OCI-LY1 (cell line): ENCODE data around the gene CHN2.

ENCODE experiments used
- EZH2 ChIP-seq: fragments of 200-600 bp; sonication (generic), shearing (Covaris generic); IDR thresholded peaks from 2 replicates; pipeline ENCODE4 v1.8.0; 2017; ENCODE audit warnings: borderline replicate concordance, mixed run types, mild to moderate bottlenecking, antibody characterized with exemption, low read length, moderate library complexity, mixed read lengths
- TF ChIP-seq, protein P1 (sequence below): fragments of 200-600 bp; sonication (generic), shearing (Covaris generic); IDR thresholded peaks from 2 replicates; pipeline ENCODE4 v1.5.1; 2017; ENCODE audit warnings: mild to moderate bottlenecking, antibody characterized with exemption, low read length, moderate library complexity, mixed read lengths

DNA sequence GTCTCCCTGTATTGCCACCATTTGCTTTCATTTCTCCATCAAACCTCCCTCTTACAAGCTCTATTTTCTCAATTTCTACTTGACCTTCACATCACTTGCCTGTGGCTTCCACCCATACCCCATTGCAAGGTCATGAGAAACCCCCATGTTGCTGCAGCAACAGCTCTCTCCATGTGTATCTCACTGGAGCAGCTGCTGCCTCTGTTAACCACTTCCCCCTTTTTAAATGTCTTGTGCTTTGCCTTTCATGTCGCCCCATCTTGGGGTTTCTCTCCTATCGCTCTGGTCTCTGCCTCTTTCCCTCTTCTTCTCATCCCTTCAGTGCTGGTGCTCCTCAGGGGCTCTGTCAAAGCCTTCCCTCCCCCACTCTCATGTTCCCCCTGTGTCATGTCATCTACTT lies 148.8 kb downstream of the CHN2 start:
- TF ChIP-seq, protein P1, sequence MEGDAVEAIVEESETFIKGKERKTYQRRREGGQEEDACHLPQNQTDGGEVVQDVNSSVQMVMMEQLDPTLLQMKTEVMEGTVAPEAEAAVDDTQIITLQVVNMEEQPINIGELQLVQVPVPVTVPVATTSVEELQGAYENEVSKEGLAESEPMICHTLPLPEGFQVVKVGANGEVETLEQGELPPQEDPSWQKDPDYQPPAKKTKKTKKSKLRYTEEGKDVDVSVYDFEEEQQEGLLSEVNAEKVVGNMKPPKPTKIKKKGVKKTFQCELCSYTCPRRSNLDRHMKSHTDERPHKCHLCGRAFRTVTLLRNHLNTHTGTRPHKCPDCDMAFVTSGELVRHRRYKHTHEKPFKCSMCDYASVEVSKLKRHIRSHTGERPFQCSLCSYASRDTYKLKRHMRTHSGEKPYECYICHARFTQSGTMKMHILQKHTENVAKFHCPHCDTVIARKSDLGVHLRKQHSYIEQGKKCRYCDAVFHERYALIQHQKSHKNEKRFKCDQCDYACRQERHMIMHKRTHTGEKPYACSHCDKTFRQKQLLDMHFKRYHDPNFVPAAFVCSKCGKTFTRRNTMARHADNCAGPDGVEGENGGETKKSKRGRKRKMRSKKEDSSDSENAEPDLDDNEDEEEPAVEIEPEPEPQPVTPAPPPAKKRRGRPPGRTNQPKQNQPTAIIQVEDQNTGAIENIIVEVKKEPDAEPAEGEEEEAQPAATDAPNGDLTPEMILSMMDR, result no peak
- no peak for TF ChIP-seq EZH2
